Hematopoietic multipotent progenitor cell treated with erythropoietin and hydrocortisone succinate and interleukin-3 and kit ligand, for 4 days (in vitro differentiated cells): ENCODE results near the gene KIFC1.
"Not testable (repeated sequence)": the region's sequence is repeated elsewhere in the genome, so short reads cannot be mapped to it uniquely, and the experiment has no call there.

ENCODE experiments used
- DNase-seq: peaks from one replicate; pipeline ENCODE4 v3.0.0-alpha.2; 2015

Gene KIFC1

DNA sequence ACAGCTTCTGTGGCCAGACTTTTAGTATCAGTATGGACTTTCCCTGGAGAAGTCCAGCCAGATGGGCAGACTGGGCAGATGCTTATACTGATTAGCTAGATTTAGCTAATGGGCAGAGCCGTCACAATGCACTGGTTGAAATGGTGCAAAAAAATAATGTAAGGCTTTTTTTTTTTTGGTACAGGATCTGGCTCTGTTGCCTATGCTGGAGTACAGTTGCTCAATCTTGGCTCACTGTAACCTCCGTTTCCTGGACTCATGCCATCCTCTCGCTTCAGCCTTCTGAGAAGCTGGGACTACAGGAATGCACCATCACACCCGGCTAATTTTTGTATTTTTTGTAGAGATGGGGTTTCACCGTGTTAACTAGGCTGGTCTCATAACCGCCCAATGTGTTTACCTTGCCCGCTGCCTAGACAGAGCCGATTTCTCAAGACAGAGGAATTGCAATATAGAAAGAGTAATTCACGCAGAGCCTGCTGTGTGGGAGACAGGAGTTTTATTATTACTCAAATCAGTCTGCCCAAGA, 16.4 kb upstream of the KIFC1 start:
- DNase-seq: peak; percentile 76

DNA sequence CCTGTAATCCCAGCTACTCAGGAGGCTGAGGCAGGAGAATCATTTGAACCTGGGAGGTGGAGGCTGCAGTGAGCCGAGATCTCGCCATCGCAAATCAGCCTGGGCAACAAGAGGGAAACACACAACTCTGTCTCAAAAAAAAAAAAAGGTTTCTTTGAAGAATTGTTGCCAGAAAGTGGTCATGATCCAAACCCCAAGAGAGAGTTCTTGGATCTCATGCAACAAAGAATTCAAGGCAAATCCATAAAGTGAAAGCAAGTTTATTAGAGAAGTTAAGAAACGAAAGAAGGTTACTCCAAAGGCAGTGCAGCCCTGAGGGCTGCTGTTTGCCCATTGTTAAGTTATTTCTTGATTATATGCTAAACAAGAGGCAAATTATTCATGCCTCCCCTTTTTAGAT, 14.5 kb upstream of the KIFC1 start:
- no peak for DNase-seq

DNA sequence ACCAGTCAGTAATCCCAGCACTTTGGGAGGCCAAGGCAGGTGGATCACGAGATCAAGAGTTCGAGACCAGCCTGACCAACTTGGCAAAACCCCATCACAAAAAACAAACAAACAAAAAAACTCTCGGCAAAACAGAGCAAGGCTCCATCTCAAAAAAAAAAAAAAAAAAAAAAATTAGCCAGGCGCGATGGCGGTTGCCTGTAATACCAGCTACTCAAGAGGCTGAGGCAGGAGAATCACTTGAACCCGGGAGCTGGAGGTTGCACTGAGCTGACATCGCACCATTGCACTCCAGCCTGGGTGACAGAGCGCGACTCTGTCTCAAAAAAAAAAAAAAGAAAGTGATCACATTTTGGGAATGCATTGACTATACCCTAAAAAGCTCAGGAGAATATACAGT, 12.4 kb upstream of the KIFC1 start:
- DNase-seq: not testable (repeated sequence)

DNA sequence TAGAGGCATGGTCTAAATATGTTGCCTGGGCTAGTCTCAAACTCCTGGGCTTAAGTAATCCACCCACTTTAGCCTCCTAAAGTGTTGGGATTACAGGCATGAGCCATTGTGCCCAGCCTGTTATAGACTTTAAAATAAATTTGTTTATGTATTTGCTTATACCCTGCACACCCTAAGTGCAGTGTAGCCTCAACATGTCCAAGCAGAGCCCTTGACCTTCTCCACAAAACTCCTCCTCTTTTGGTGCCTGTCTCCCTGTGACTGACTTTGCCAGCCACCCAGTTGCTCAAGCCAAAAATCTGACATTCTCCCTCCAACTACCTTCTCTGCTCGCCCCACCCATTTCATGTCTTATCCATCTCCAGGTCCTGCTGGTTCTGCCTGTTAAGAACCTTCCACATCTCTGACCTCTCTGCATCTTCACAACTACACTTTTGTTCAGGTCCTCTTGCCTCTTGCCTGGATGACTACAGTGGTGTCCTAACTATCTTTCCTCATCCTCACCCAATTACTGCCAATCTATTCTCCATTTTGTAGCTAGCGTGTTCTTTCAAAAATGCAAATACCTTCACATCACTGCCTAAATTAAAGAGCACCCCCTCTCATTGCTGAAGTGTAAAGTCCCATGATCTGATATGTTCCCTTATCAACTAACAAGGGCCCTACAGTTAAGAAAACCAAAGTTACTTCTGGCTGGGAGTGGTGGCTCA, 11.2 kb upstream of the KIFC1 start:
- peak; percentile 50 for DNase-seq

DNA sequence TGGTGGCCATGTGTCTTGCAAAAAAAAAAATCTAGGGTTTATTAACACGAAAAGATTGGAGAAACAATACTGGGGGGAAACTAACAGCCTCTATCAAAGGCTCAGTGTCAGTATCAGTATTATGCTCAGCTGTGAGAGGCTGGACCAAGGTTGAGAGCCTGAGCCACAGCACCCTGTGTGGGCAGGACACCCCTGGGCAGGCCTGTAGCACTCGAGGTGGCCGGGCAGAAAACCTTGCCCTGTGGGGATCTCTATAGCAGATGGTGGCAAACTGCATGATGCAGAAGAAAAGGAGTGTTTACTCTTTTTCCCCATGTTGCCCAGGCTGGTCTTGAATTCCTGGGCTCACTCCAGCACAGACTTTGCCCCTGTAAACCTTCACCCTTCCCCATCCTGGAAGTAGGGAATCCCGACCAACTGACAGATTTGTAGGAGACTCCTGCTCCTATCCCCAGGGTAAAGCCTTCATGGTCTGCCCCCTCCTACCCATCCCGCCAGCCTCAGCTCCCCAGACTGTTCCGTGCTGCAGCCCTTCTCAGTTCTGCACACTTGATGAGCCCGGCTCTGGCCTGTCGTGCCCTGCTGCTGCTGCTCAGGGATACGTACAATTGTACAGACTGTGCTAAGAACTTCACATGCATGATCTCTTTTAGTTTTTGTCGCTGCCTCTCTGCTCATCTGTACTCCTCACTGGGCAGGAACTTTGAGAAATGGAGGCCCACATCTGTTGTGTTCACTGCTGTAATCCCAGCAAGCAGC, 8.0 kb upstream of the KIFC1 start:
- DNase-seq: no peak

DNA sequence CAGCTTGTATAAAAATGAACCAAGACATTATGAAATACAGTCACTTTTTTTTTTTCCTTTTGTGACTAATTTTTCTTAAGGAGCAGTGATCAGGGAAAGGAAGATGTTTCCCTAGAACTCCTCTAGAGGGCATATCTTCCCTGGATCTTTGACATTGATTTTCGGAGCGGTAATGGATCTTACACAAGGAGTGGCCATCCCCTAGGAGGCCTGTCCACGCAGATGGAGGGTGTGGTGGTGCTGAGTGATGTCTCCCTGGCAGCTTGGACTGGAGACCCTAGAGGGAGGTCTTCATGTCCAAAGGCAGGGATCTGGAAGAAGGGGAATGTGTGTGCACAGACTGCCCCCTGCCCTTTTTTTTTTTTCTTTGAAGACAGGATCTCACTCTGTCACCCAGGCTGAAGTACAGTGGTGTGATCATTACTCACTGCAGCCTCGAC, 7.0 kb upstream of the KIFC1 start:
- no peak for DNase-seq

DNA sequence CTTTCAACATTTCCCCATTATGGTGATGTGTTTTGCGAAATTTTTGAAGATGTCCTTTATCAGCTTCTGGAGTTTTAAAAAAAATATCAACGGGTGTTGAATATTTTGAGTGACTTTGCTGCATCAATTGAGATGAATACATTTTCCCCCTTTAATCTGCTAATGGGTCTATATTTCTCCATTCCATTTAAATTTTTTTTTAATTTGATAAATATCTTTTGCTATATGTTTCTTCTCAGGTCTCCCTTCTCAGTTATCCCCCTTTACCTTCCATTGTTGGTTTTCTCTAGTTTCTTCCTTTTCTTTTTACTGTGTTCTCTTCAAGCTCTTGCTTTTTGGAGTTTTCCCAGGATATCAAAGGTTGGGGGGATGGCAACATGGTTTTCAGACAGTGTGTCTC, 1.4 kb upstream of the KIFC1 start:
- no peak for DNase-seq

DNA sequence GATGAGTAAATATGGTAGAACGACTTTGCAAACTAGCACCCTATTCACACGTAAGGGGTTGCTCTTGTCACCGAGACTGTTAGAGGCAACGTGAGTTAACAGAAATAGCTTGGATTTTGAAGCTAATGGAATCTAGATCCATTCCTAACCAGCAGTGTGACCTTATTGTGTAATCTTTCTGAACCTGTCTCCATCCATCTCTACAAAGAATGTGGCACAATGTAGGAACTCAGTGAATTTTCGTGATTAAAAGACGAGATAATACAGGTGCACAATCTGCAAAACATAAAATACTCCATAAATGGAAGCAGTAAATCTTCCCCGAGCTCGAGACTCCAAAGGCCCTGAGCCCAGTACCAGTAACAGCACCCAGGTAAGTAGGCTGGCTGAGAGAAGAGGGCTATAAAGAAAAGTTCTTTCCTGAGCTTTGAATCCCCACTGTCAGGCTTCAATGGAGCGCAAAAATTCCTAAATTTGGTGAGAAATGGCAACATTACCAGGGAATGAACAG, 801 bp upstream of the KIFC1 start:
- DNase-seq: no peak

DNA sequence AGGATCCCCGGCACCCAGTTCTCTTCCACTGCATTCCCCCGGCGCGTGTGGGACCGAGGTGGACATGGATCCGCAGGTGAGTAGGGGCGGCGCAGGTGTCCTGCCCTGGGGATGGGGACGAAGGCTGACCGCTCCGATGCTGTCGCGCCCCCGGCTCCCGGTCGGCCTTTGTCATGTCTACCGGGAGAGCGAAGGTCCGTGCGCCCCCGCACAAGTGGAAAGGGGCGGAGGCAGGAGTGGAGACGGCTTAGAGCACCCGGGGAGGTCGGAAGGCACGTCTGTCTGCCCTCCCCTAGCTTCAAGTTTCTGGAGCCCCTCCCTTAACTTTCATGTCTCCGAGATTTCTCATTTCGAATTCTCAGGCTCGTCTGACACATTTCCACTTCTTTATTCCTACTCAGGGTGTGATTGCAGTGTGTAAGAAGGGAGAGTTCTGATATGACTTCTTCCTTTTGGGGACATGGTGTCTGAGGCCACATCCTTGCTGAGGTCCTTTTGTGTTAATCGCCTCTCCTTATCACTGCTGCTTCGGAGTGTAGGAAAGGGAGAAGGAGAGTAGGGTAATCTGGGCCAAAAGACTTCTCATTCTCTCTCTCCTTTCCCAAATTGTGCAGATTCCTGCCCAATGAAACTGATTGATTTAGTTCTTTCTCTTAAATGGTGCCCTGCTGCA, 435 bp downstream of the KIFC1 start:
- peak; percentile 49 for DNase-seq

DNA sequence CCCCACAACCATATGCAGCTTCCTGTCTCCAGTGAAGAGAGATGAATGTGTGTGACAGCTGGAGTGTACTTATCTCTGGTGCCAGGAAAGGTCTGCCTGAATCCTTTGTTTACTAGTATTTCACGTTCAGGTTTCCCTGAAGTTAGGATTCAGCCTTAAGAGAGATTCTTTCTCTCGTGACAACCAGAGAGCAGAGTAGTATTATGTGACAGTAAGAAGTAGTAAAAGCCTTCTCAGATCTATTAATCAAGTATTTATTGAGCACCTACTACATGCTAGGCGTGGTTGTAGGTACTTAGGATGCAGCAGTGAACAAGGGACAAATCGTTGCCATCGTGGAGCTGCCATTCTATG, 949 bp downstream of the KIFC1 start:
- DNase-seq: peak; percentile 61

DNA sequence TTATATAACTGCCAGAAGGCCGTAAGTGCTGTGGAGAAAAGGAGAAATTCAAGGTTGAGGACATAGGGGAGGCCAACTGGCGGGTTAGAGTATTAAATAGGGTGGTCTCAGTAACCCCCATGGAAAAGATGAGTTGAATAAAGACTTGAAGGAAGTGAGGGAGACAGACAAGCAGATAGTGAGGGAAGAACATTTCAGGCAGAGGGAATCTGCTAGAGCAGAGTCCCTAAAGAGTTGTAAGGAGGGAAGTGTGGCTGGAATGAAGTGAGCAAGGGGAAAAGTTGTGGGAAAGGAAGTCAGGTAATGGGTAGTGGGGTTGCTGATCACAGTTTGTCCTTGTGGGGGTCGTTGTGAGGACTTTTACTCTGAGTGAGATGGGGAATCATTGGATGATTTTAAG, 1.4 kb downstream of the KIFC1 start:
- no peak for DNase-seq

DNA sequence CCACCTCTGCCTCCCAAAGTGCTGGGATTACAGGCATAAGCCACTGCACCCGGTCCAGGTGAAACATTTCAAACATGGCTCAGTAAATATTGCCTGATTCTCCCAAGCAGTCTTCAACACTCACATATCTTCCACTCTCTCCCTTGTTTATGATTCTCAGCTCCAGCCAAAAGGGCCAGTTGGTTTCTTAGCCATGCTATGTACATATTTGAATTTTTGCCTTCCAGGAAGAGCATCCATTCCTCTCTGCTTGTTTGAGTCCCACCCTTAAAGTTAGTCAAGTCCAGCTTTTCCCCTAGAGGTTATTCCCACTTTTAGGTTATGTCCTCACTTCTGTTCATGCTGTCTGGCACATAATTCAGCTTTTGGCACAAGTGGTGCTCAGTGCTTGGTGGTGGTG, 5.9 kb downstream of the KIFC1 start:
- no peak for DNase-seq

DNA sequence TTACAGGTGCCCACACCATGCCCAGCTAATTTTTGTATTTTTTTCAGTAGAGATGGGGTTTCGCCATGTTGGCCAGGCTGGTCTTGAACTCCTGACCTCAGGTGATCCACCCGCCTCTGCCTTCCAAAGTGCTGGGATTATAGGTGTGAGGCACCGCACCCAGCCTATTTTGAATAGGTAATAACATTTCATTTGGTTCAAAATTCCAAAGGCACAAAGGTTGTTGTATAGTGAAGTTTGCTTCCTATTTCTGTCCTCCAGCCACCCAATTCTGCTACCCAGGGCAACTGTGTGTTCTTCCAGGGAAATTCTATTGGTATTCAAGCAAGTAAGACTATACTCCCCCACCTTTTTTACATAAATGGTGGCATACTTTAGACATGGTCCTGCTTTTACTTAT, 7.0 kb downstream of the KIFC1 start:
- DNase-seq: not testable (repeated sequence)

DNA sequence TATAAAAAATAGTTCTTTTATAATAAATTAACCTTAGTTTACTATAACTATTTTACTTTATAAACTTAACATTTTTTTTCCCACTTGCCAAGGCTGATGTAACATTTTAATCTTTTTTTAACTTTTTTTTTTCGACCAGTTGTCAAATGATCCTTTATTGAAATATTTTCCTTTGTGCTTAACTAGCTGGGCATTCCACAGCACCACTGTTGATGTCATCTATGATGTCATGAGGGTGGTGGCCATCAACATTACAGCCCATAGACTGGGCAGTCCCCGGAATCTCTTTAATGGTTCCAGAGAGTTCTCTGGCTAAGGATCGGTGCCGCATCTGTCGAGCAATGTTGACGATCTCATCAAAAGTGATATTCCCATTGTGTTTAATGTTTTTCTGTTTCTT, 8.3 kb downstream of the KIFC1 start:
- DNase-seq: not testable (repeated sequence)

DNA sequence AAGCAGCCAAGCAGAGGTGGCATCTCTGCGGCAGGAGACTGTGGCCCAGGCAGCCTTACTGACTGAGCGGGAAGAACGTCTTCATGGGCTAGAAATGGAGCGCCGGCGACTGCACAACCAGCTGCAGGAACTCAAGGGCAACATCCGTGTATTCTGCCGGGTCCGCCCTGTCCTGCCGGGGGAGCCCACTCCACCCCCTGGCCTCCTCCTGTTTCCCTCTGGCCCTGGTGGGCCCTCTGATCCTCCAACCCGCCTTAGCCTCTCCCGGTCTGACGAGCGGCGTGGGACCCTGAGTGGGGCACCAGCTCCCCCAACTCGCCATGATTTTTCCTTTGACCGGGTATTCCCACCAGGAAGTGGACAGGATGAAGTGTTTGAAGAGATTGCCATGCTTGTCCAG, 13.3 kb downstream of the KIFC1 start:
- no peak for DNase-seq

DNA sequence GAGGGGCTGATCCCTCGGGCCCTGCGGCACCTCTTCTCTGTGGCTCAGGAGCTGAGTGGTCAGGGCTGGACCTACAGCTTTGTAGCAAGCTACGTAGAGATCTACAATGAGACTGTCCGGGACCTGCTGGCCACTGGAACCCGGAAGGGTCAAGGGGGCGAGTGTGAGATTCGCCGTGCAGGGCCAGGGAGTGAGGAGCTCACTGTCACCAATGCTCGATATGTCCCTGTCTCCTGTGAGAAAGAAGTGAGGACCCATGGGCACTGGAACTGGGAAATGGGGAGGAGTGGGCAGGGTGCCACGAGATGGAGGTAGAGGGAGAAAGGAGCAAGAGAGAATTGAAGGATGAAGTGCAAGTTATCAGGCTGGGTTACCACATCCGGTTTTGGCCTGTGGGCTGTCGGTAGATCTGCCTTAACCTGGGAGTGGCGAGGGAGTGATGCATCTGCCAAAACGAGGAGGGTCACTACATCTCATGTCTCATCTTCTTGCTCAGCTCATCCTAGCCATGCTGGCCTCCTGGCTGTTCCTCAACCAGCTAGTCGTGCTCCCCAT, 13.8 kb downstream of the KIFC1 start:
- no peak for DNase-seq

DNA sequence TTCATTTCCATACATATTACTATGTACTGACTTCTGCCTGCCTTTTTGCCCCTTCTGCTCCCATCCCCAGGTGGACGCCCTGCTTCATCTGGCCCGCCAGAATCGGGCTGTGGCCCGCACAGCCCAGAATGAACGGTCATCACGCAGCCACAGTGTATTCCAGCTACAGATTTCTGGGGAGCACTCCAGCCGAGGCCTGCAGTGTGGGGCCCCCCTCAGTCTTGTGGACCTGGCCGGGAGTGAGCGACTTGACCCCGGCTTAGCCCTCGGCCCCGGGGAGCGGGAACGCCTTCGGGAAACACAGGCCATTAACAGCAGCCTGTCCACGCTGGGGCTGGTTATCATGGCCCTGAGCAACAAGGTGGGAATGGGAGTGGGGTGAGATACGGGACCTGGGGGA, 14.5 kb downstream of the KIFC1 start:
- DNase-seq: no peak

DNA sequence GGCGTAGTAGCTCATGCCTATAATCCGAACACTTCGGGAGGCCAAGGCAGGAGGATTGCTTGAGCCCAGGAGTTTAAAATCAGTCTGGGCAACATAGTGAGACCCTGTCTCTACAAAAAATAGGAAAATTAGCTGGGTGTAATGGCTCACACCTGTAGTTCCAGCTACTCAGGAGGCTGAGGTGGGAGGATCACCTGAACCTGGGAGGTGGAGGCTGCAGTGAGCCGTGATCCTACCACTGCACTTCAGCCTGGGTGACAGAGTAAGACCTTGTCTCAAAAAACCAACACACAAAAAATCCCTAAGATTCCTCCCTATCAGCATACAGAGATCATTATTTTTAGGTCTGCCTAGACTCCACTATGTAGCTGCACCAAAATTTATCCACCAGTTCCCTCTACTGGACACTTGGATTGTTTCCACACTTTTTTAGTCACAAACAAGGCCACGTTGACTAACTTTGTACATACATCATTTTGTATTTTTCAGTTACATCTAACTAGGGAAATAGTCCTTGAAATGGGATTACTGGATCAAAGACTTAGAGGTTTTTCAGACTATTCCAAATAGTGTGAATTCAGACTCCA, 15.6 kb downstream of the KIFC1 start:
- peak; percentile 78 for DNase-seq

DNA sequence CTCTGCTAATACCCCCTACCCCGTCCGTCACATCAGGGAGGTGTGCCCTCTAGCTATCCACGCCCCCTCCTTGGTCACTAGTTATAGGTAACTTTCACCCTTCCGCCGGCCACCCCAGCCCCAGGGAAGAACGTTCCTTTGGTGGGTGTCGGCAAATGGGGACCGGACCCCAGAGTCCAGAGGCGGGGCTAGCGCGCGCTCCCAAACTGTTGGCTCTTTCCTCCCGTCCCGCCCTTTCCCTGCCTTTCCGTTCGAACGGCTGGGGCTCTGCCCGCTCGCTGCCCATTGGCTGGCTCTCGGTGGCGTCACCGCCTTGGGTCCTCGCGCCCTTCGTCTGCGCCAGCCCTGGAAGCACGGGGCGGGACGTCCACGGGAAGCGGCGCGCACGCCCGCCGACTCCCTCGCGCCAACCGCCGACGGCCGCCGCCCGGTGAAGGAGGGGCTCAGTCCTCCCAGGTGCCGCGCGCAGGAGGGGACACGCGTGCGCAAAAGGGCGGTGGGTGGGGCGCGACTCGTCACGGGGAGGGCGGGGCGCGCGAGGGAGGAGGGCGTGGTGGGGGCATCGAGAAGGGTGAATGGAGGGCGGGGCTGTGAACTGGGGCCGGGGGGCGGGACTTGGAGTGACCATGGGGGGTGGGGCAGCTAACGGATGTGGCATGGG, 18.6 kb downstream of the KIFC1 start:
- DNase-seq: peak; percentile 99

DNA sequence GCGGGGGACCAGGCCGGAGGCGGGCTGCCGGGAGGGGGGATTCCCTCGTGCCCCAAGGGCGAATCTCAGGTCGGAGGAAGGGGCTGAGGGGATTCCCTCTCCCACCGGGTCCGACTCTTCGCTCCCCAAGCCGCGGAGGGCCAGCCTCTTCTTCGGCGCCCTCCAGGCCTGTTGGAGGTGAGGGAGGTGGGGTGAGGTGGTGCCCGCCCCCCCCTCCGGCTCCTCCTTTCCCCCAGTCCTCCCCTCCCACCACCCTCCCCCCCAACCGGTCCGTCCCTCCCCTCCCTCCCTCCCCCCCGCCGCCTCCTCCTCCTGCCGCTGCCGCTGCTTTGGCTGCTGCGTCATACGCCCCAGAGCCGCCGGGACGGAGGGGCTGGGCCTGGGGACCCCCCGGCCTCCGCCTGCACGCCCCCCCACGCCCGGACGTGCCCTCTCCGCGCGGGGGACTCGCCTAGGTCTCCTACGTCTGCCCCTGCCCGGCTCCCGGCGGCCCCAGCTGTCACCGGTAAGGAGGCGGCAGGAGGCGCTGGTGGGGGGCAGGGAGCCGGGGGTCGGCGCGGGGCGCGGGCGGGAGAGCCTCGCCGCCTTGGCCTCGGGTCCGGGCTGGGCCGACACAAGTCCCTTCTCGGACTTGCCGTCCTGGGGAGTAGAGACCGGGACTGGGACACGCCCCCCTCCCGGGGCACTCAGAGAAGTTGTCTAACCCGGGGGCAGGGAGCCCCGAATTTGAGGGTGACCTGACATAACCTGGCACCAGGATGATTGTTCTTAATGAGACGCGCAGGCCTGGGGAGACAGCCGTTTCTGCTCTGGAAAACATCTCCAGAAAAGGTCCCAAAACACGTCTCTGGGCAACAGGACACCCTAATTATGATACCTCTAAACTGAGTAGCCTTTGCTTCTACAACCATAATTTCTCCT, 19.3 kb downstream of the KIFC1 start, which contains the start of gene PHF1:
TSS of gene PHF1 (plus strand) at position 304 of the 921 bp plus-strand sequence. CDS start 1,250 bp downstream, outside the sequence.
- DNase-seq: peak; percentile 91

DNA sequence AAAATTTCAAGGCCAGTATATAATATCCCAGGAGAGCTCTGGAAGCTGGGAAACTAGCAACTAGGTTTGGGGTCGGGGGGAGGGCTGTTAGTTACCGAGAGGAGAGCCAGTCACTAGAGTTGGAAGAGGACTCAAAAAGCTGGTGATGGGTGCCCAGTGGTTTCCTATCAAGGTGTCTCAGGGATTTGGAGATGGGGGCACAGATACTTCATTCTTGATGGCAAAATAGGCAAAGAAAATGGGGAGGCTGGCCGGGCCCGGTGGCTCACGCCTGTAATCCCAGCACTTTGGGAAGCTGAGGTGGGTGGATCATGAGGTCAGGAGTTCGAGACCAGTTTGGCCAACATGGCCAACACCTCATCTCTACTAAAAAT, 20.0 kb downstream of the KIFC1 start:
- no peak for DNase-seq
